ENCODE results near the gene RFX4. TPM values are rescaled to one million over a fixed set of nuclear protein-coding genes. Genes with fewer than 3 reads are reported as not detected.

Gene RFX4
- total RNA-seq, 1 experiment from 2014 or later: not detected

GRCh38 chr12:106644335-106645073 lies 61.7 kb downstream of the RFX4 start:
- ChIA-PET POLR2A (ENCODE audit: low non-redundant PET) (no interaction called here), CTCF (interaction anchor here (0.6 to 0.7 kb wide), 2 partner anchors 15 to 274 kb away, joined by 11 read pairs; no protein-coding TSS in a partner anchor)
- H3K36me3 ChIP-seq (ENCODE audit: insufficient read depth, low read length, poor library complexity, severe bottlenecking): no peaks in the 10 kb centered on the region
- no peak overlapping the region for H3K4me3 ChIP-seq (ENCODE audit: low read depth, low read length, poor library complexity, severe bottlenecking)
- no TSS peak for BruUV-seq (replicated peaks)
- H3K27ac ChIP-seq (ENCODE audit: low read depth, low read length, poor library complexity, severe bottlenecking): no peak overlapping the region
- no peaks in the 10 kb centered on the region for H3K27me3 ChIP-seq (replicated peaks; ENCODE audit: insufficient read depth, low read depth, low read length, poor library complexity)
- H3K9me3 ChIP-seq (ENCODE audit: low read depth, low read length, poor library complexity, severe bottlenecking): no peaks in the 10 kb centered on the region
- TF ChIP-seq EZH2 (IDR thresholded peaks at IDR 0.05; ENCODE audit: borderline replicate concordance, low read depth, low read length, poor library complexity, severe bottlenecking) (no peak), CTCF (conservative IDR thresholded peaks at IDR 0.05; ENCODE audit: low read depth, low read length) (no peak)
- no peak for DNase-seq (ENCODE audit: low spot score)
- H3K4me1 ChIP-seq (ENCODE audit: insufficient read depth, low read length, poor library complexity, severe bottlenecking): peaks cover 4% of the 10 kb centered on the region
- intact Hi-C loops (cut with micrococcal nuclease; ENCODE audit: unreplicated experiment): no loop called here

GRCh38 chr12:106645074-106645421 lies 62.2 kb downstream of the RFX4 start:
- Histone ChIP-seq H3K4me1 (ENCODE audit: insufficient read depth, low read length, poor library complexity, severe bottlenecking) (peaks cover 4% of the 10 kb centered on the region), H3K27ac (ENCODE audit: low read depth, low read length, poor library complexity, severe bottlenecking) (no peak overlapping the region), H3K27me3 (replicated peaks; ENCODE audit: insufficient read depth, low read depth, low read length, poor library complexity) (no peaks in the 10 kb centered on the region), H3K9me3 (ENCODE audit: low read depth, low read length, poor library complexity, severe bottlenecking) (no peaks in the 10 kb centered on the region), H3K36me3 (ENCODE audit: insufficient read depth, low read length, poor library complexity, severe bottlenecking) (no peaks in the 10 kb centered on the region), H3K4me3 (ENCODE audit: low read depth, low read length, poor library complexity, severe bottlenecking) (no peak overlapping the region)
- ChIA-PET CTCF (interaction anchor here (0.6 kb wide), 1 partner anchor 273 kb away, joined by 11 read pairs; no protein-coding TSS in a partner anchor), POLR2A (ENCODE audit: low non-redundant PET) (no interaction called here)
- BruUV-seq (replicated peaks): no TSS peak
- intact Hi-C loops (cut with micrococcal nuclease; ENCODE audit: unreplicated experiment): no loop called here
- TF ChIP-seq EZH2 (IDR thresholded peaks at IDR 0.05; ENCODE audit: borderline replicate concordance, low read depth, low read length, poor library complexity, severe bottlenecking): no peak
- no peak for TF ChIP-seq CTCF (conservative IDR thresholded peaks at IDR 0.05; ENCODE audit: low read depth, low read length)
- peak; percentile 66 for DNase-seq (ENCODE audit: low spot score)

GRCh38 chr12:106645465-106646330 lies 62.9 kb downstream of the RFX4 start:
- CTCF ChIA-PET: interaction anchor here (0.6 kb wide), 1 partner anchor 273 kb away, joined by 11 read pairs; no protein-coding TSS in a partner anchor
- no peak overlapping the region for H3K27ac ChIP-seq (ENCODE audit: low read depth, low read length, poor library complexity, severe bottlenecking)
- POLR2A ChIA-PET (ENCODE audit: low non-redundant PET): no interaction called here
- no peaks in the 10 kb centered on the region for H3K27me3 ChIP-seq (replicated peaks; ENCODE audit: insufficient read depth, low read depth, low read length, poor library complexity)
- no peaks in the 10 kb centered on the region for H3K9me3 ChIP-seq (ENCODE audit: low read depth, low read length, poor library complexity, severe bottlenecking)
- TF ChIP-seq CTCF (conservative IDR thresholded peaks at IDR 0.05; ENCODE audit: low read depth, low read length) (no peak), EZH2 (IDR thresholded peaks at IDR 0.05; ENCODE audit: borderline replicate concordance, low read depth, low read length, poor library complexity, severe bottlenecking) (no peak)
- peaks cover 4% of the 10 kb centered on the region for H3K4me1 ChIP-seq (ENCODE audit: insufficient read depth, low read length, poor library complexity, severe bottlenecking)
- no TSS peak for BruUV-seq (replicated peaks)
- no peaks in the 10 kb centered on the region for H3K36me3 ChIP-seq (ENCODE audit: insufficient read depth, low read length, poor library complexity, severe bottlenecking)
- intact Hi-C loops (cut with micrococcal nuclease; ENCODE audit: unreplicated experiment): no loop called here
- no peak for DNase-seq (ENCODE audit: low spot score)
- no peak overlapping the region for H3K4me3 ChIP-seq (ENCODE audit: low read depth, low read length, poor library complexity, severe bottlenecking)

All from A673 (cell line).